GM18502 (cell line): ENCODE results near the gene TLE4.

Experiments used
- ATAC-seq: cut with Tn5 transposase; IDR thresholded peaks from one replicate; pipeline ENCODE4 v1.9.1; 2021; ENCODE audit warnings: mild to moderate bottlenecking; ENCODE audit not compliant: unreplicated experiment, poor library complexity

TLE4 gene

GRCh38 chr9:79763671-79764285 is 192.0 kb downstream of the TLE4 start:
- no peak for ATAC-seq

DNA sequence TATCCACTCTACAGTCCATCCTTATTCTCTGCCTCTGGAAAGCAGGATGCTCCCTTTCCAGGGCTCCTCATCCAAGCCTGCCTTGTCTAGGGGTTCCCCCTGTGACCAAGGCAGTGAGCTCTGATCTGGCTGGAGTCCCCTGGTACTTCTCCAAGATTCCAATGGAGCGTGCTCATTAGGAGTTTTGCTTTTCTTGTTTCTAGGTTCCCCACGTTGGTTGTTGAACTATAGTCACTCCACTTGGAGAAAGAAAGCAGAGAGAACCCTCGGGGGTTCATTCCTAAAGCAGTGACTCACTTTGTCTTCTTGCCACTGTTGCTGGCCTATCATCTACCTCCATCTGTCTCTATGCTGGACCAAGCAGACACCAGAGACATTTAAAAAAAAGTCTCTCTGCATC is 192.6 kb downstream of the TLE4 start:
- no peak for ATAC-seq

DNA sequence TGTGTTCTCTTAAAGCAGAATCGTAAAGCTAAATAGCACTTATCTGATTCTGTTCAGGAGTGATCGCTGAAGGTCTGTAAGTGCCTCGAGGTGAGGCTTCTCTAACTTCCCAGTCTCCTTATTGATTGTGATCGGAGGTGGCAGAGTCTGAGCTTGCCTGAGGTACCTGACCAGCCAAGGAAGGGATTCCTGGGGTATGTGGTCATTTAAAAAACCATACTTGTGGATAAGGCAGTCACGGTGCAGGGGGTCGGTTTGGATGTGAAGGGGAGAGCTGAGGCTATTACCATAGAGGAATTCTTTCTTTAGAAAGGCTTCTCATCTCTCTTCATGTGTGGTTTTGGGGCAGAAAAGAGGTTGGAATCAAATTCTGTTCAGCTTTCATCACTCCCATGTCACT is 193.7 kb downstream of the TLE4 start:
- ATAC-seq = no peak

GRCh38 chr9:79766091-79766490 is 194.3 kb downstream of the TLE4 start:
- no peak for ATAC-seq

DNA sequence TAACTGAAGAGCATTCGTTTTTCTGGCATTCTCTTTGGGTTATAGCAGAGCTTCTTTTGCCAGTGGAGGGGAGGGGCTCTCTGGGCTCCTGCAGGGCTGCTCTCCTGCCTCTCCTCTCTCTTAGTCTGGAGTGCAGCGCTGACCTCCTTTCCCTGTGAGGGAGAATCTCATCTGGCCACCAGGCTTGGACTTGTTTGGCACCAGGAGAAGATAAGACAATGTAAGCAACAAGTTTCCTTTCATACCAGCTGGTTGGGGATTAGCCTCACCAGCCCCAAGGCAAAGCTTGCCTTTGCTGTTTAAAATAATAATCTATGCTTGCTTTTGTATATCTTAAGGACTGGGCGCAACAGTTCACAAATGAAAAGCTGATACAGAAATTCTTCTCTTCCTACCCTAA is 196.4 kb downstream of the TLE4 start:
- no peak for ATAC-seq

DNA sequence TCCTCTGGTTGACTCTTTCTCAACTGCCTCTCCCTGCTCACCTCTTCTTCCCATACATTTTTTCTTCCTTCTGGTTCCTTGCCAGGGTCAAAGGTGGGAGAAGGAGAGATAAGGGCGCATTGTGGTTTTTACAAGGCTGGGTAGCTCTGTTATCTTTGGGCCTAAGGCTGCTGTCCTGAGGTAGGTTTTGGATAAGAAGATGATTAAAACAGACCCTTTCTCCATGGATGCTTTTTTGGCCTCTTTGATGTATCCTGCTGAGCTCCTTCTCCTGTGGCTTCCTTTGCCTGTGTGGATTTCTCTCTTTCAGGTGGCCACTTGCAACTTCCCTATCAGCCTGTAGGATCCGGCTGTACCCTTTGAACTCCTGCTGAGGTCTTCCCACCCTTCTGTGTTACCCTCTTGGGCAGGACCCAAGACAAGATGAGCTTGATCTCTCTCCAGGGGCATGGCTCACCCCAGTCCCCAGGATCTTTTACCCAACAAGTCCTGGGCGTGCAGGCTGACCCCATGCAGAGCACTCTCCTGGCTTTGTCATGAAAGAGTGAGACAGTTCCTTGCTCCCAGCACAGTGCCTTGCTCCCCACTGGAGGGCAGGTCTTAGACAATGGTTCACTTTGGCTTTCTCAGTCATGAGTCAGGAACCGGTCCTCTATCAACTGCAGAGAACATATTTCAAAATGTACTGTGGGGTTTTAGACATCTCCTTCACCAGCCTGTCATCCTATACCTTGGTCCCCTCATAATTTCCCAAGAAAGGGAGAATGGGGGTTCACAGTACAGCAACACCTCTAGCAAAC is 197.9 kb downstream of the TLE4 start:
- no peak for ATAC-seq

GRCh38 chr9:79774356-79774755 is 202.6 kb downstream of the TLE4 start:
- no peak for ATAC-seq
